H1 (cell line): ENCODE measurements around the gene CAPN10. TPM values are rescaled to one million over a fixed set of nuclear protein-coding genes. Genes with fewer than 3 reads are reported as not detected.

Source experiments
- RXRA ChIP-seq: IDR thresholded peaks from 2 replicates; pipeline ENCODE4 v1.6.1; 2011; ENCODE audit warnings: low read depth, mild to moderate bottlenecking, low read length, moderate library complexity; ENCODE audit not compliant: insufficient read depth
- polyA plus RNA-seq, 7 experiments: library from polyadenylated mRNA; depleted of rRNA in 3 of 7; stranded (reverse) in 5 of 7; unstranded in 2 of 7; fragments of >200 nt in 5 of 7; fragments of 200-250 nt in 2 of 7; gene quantifications; 1 replicate in 5 of 7; 2 replicates in 1 of 7; 4 replicates in 1 of 7; pipeline versions ENCODE4 v1.2.1 to v1.2.3, GENCODE V29; 2011 to 2013; ENCODE audit warnings: missing spikeins in 2 of 7, mixed read lengths in 2 of 7
- total RNA-seq: library from RNA; stranded (reverse); fragmentation: NEBNext Ultra II Directional; extraction: Animal tissue kit (Norgen Biotek cat#: 25700); gene quantifications from 2 replicates; pipeline ENCODE4 v1.2.1, GENCODE V29; 2021

Gene CAPN10
- total and polyA plus RNA-seq, 2 of the 8 experiments (the other 6 are each of a cell fraction or from before 2014, with no cell fraction given) = 30.7 to 39.8 TPM

GRCh38 chr2:240645801-240646175 lies 59.3 kb downstream of the CAPN10 start (continued):
- TF ChIP-seq RXRA = no peak
- TF ChIP-seq, all 59 proteins: peak for 0
